Epithelial cell of esophagus (primary cell): ENCODE data around the gene ASPDH.

Experiments used
- DNase-seq: peaks from one replicate; pipeline ENCODE4 v3.0.0; 2010; ENCODE audit warnings: low read depth
- H3K4me3 ChIP-seq: 2 replicates; pipeline ENCODE4 v1.5.1; 2011; ENCODE audit warnings: mild to moderate bottlenecking, low read length, control low read depth
- CTCF ChIP-seq: IDR thresholded peaks from 2 replicates; pipeline ENCODE4 v1.5.1; 2011; ENCODE audit warnings: low read depth, mild to moderate bottlenecking, low read length, control low read depth, inconsistent platforms; ENCODE audit not compliant: insufficient read depth; ENCODE audit errors: missing control alignments

The ASPDH gene

GRCh38 chr19:50514346-50515167 lies 844 bp upstream of the ASPDH start:
- H3K4me3 ChIP-seq, result no peak overlapping the region
- no peak for DNase-seq
- no peak for TF ChIP-seq CTCF

- no peak for TF ChIP-seq CTCF
- no peak overlapping the region for H3K4me3 ChIP-seq
- no peak for DNase-seq
These were observed 541 bp downstream of the ASPDH start for GRCh38 chr19:50512999-50513745.

GRCh38 chr19:50512112-50512998 lies 1.4 kb downstream of the ASPDH start:
- H3K4me3 ChIP-seq, result peak overlapping the region; percentile 73
- no peak for TF ChIP-seq CTCF
- DNase-seq, result no peak

- peak; percentile 99 for DNase-seq
- no peak for TF ChIP-seq CTCF
- H3K4me3 ChIP-seq, result peak within 1 kb of the TSS; percentile 73
These were observed 2.5 kb downstream of the ASPDH start, which contains the start of gene JOSD2 for GRCh38 chr19:50511069-50511822. JOSD2 (minus strand) TSS chr19:50511191; CDS start chr19:50510431, 760 bp downstream.

- peak overlapping the region; percentile 73 for H3K4me3 ChIP-seq
- DNase-seq, result no peak
- TF ChIP-seq CTCF, result no peak
These were observed 3.0 kb downstream of the ASPDH start for GRCh38 chr19:50510700-50511068.

GRCh38 chr19:50510121-50510670 lies 3.5 kb downstream of the ASPDH start:
- no peak for DNase-seq
- H3K4me3 ChIP-seq, result peak overlapping the region; percentile 73
- no peak for TF ChIP-seq CTCF
